ENCODE measurements around the gene CLTB.
"Not testable (repeated sequence)": the region's sequence is repeated elsewhere in the genome, so short reads cannot be mapped to it uniquely, and the experiment has no call there.

CLTB gene

DNA sequence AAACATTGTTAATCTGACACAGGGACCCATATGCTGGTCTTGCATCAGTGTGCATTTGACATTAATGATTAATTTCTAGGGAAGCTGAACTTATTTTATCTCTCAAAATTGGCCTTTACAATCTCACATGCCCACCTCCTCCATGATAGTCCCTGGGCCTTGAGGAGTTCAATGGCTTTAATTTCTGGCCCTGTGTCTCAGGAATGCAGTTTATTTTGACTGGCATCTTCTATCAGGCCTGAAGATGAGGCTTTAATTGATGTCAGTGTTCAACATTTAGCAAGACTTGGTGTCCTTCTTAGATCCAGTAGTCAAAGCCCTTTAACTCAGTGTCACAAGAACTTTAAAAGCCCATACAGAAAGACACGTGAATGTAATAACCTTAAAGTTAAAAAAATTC, 10.5 kb upstream of the CLTB start:
- DNase-seq: no peak

DNA sequence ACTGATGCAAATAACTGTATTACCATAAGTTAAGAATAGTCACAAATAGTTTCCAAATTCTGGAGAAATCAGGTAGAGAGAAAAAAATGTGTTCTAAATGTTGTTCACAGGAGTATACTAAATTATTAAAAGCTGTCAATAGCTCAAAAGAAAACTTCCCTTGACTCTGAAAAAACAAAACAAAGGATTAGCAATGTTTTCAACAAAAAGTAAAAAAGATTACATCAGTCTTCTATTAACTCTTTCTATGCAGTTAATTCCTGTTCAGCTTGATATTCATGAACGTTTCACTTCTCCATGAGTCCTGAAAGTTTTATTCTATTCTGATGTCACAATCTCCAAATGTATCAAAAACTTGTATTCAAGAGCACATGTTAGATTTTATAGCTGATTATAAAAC, 9.5 kb upstream of the CLTB start:
- DNase-seq: no peak

DNA sequence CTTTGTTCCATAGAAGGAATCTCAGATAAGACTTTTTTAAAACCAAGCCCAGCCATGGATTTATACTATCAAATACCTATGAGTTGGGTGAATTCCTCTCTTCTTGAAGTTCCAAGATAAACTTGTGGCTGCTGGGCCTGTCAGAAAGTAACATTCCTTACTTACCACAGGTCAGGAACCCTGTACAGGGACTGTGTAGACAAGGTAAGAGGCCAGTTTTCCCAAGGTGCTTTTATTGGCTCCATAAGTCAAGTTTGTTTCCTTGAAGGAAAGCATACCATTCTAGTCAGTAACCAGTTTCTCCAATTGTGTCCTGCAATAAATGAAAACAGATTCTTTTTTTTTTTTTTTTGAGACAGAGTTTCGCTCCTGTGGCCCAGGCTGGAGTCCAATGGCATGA, 8.8 kb upstream of the CLTB start:
- DNase-seq: no peak

DNA sequence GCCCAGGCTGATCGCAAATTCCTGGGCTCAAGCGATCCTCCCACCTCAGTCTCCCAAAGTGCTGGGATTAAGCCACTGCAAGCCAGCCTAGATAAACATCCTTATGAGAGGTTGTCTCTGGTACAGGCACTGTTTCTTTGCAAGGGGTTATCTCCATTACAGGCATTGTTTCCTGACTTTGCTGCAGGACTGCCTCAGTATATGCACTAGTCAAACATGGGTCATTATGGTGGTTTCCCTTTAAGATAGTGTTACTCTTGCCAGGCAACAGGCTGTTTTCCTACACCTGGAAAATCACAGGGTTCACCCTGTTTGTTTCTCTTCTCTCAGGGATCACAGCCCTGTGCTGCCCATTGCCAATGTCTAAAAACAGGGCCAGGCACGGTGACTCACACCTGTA, 7.8 kb upstream of the CLTB start:
- no peak for DNase-seq

DNA sequence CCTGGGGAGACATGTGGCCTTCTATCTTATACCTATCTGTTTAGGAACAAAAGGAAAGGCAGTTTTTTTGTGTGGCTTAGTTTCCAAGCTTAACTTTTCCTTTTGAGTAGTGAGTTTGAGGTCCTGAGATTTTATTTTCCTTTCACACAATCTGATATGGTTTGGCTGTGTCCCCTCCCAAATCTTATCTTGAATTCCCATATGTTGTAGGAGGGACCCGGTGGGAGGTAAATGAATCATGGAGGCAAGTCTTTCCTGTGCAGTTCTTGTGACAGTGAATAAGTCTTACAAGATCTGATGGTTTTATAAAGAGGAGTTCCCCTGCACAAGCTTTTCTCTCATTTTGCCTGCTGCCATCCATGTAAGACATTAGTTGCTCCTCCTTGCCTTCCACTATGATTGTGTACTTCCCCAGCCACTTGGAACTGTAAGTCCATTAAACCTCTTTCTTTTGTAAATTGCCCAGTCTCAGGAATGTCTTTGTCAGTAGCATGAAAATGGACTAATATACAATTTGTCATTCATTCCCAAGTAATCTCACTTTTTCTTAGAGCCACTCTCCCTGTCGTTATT, 4.7 kb upstream of the CLTB start:
- DNase-seq: no peak

DNA sequence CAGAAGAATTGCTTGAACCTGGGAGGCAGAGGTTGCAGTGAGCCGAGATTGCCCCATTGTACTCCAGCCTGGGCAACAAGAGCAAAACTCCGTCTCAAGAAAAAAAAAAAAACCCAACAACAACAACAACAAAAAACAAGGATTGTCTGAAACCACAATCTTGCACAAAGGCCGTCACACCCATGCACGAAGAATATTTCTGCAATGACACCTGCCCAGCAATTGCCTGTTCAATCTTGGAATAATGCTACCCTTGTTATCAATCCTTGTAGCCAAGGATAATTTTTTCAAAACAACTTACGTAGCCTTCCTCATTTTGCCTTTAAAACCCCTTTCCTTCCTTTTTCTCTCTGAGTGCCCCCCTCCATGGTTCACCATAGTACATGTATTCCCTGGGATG, 3.7 kb upstream of the CLTB start:
- DNase-seq: no peak

DNA sequence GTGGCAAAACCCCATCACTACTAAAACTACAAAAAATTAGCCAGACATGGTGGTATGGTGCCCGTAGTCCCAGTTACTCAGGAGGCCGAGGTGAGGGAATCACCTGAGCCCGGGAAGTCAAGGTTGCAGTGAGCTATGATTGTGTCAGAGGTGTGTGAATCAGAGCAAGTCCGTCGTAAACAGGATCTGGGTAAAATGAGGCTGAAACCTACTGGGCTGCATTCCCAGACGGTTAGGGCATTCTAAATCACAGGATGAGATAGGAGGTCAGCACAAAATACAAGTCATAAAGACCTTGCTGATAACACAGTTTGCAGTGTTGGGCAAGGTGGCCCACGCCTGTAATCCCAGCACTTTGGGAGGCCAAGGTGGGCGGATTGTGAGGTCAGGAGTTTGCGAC, 1.9 kb upstream of the CLTB start:
- DNase-seq: no peak

DNA sequence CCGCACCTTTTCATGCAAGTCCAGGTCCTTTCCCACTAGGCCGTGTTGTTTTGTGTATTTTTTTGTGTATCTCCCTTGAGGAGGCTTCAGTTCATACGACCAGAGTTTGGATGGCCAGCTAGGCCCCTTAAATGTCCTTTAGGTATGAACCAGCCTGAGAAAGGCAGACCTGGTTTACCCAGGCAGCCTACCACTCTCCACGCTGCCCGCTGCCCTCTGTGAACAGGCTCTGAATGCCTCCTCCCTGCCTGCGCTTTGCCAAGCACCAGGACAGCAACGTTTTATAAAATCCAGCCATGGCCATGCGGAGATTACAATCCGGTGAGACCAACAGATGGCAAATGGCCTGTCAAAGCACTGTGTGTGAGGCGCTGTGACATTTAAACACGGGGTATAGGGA, 626 bp upstream of the CLTB start:
- no peak for DNase-seq

DNA sequence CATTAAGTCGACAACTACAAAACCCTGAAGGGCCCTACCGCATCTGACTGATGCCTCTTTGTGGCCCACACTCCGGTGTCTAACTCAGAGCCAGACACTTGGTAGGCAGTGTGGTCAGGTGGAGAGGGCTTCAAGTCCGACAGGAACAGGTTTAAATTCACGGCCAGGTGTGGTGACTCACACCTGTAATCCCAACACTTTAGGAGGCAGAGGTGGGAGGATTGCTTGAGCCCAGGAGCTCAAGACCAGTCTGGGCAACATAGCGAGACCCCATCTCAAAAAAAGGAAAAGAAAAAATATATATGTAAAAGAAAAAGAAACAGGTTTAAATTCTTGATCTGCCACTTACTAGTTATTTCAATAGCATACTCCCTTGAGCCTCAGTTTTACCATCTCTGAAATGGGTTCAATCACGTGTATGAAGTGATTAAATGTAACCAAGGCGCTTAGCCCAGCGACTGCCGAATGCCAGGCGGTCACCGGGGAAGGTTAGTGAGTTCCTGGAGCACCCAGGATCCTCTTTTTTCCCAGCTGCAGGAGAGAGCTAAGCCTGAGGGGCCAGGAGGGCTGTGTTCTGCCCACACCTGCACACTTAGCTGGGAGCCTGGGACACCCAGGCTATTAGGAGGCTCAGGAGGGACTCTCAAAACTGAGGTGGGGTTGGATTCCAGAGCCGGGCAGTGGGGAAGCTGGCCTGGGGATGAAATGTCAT, 943 bp downstream of the CLTB start:
- no peak for DNase-seq

DNA sequence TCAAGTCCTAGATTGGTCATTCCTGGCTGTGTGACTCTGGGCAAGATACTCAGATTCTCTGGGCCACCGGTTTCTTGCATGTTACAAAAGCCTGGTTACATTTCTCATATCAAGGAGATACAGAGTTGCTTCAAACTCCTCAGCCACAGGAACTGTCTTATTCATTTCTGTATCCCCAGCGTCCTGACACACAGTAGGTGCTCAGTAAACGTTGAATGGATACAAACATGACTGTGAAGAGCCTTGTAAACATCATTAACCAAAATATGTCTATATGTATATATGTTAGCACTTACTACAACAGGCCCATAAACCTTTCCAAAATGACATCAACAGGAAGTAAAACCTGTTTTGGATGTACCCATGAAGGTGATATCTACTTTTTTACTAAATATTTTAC, 1.6 kb downstream of the CLTB start:
- DNase-seq: no peak

DNA sequence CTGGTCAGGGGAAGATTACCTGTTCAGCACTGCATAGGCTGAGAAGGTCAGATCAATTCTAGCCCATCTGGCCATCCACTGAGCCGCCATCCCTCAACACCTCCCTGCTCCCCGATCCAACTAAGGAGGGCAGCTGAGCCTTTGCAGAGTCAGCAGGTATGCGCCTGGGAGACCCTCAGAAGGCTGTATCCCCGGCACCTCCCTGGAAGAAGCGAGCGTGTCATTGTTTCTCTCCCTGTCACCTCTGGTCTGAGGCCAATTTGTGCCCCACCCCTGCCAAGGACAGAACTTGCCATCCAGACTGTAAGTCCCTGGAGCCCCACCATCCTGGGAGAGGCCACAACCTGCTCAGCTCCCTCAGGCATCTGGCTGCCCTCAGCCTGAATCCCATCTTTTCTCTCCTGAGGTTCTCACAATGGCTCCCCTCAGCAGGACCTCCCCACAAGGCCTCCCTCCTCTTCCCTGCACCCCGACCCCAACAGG, 2.6 kb downstream of the CLTB start:
- DNase-seq: no peak

DNA sequence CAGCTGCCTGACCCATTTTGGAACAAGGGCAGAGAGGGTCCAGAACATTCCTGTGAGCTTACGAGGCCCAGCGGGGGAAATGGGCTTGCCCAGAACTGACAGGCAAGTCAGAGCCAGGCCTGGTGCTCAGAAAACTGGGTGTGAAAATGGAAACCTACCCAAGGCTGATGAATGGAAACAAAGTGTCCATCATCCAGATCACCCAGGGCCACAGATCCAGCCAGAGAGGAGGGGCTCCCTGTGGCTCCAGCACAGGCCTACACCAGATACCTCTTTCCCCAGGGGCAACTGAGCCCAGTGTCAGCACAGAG, 3.1 kb downstream of the CLTB start:
- no peak for DNase-seq

DNA sequence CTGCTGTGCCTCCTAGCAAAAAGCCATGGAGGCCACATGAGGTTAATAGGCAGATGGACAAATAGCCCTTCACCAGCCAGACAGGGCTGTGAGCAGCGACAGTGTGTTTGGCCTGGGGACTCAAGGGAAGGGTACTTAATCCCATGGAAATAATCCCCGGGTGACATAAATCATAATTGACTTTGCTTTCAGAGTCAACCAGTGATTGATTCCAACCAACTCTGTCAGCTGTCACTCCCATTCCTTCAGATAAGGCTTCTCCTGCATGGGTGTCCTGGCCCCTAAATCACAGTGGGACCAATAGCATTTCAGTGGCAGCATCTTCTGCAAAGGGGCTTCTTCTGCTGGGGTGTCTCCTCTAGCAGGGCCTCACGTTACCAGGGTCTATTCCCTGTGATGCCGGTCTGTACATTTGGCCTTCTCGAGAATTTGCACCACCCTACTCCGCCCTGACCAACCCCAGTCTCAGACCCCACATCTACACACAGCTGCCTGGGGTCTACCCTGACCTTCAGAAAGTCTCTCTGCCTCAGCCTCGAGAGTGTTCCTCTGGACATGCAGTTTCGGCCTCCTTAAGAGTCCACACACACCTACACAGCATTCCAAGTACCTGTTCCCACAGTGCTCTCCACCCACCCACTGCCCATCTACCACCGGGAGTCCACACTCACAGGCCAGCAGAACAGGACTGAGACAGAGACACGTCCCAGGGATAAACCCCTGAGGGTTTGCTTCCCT, 3.7 kb downstream of the CLTB start:
- DNase-seq: no peak

DNA sequence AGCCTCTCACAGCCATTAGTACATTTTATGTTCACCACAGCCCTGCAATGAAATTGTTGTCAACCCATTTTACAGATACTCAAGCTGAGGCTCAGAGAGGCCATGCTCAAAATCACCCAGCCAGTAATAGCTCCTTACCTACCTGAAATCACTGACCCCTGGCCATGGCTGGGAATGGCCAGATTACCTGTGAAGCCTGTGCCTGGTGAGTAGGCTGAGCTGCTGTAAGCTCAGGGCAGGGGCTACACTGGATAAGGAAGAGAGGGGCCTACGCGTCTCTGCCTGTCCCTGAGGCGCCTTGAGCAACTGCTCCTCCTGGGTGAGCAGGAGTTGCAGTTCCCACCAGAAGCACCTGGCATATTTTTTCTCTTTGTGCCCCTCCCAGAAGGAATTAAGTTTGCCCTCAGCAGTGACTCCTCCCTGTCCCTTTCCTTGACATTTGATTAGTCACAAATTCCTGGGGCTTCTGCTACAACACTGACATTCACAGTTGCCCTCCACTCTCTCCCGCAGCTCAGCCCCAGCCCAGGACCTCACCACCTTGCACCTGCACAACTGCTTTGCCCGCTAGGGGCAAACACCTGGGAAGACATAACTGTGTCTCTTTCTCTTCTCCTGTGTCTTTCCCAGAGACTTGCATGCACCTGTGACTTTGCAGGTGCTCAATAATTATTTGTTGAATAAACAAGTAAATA, 5.7 kb downstream of the CLTB start:
- no peak for DNase-seq

DNA sequence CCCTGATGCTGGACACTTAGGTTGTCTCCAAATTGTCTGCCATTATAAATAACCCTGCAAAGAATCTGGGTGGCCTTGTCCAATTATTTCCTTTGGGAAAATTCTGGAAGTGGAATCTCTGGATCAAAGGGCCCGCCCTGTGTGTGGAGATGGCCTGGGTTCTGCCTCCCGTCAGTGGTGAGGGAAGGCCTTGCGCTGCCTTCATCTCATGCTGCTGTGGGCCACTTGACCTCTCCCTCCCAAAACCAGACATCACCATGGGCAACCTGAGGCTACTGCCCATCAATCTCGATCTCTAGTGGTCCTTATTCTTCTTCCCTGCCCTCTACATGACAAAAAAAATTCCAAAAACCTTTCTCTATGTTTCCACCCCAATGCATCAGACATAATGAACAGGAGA, 6.6 kb downstream of the CLTB start:
- DNase-seq: no peak

DNA sequence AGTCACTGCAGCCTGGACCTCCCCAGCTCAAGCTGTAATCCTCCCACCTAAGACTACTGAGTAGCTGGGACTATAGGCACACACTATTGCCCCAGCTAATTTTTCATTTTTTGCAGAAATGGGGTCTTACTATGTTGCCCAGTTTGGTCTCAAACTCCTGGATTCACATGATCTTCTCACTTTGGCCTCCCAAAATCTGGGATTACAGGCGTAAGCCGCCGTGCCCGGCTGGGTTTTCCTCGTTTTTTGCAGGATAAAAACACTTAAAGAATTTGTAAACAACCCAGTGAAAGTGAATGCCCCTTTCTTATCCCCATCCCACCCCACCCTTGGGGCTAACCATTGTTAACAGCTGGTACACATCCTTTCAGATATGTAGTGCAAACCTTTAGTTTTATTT, 7.7 kb downstream of the CLTB start:
- DNase-seq: no peak

DNA sequence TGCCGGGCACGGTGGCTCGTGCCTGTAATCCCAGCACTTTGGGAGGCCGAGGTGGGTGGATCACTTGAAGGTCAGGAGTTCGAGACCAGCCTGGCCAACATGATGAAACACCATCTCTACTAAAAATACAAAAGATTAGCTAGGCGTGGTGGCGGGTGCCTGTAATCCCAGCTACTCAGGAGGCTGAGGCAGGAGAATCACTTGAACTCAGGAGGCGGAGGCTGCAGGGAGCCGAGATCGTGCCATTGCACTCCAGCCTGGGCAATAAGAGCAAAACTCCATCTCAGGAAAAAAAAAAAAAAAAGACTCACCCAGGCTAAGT, 8.1 kb downstream of the CLTB start:
- not testable (repeated sequence) for DNase-seq

DNA sequence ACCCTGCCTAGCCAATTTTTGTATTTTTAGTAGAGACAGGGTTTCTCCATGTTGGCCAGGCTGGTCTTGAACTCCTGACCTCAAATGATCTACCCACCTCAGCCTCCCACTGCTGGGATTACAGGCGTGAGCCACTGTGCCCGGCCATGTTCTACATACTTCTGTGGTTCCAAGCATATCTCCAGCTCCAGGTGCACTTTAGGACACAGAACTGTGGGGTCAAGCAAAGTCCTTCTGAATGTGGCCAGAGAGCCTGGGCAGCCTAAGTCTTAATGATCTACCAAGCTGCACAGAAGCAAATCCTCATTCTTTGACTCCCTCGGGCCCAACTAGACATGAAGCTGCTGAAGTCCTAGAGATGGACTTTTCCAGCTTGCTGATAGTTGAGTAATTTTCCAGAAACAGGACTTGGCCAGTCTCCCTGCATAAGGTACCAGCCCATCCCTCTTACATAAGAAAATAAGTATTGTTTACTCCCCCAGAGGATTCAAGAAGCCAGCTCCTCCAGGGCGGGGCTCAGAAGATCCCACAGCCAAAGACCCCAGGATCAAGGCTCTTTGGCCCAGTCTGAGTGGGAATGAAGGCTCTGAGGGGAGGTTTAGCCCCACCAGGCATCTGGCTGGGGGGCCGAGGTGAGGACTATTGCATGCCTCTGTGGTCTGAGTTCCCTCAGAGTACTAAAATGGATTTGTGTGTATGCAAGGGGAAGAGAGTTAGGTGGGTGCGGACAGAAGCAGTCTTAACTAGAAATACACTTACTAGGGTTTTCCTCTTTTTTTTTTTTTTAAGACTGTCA, 8.7 kb downstream of the CLTB start:
- no peak for DNase-seq

DNA sequence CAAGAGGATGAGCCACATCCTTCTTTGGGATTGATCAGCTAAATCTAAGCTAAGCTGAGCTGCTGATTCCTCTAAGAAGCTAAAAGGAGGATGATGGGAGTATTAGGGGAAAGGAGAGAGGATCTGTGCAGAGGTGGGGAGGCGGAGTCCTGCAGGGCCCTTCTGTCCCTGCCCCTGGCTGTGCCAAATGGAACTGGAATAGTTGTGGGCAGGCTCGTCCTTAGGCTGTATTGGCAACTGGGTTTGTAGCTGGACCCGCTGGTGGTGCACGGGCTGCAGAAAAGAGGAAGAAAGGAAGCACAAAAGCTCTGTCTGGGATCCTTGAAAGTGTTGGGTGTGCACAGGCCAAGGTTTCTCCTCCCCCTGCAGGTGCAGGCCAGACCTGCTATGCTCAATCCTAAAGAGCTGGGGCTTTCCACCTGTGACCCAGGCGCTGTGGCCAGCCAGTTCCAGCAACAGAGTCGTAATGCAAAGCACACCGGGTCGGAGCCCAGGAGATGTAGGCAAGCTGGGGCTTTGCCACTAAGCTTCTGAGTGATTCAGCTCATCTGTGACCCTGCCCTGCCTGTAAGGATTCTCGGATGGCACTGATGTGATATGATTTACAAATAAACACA, 9.8 kb downstream of the CLTB start:
- no peak for DNase-seq

DNA sequence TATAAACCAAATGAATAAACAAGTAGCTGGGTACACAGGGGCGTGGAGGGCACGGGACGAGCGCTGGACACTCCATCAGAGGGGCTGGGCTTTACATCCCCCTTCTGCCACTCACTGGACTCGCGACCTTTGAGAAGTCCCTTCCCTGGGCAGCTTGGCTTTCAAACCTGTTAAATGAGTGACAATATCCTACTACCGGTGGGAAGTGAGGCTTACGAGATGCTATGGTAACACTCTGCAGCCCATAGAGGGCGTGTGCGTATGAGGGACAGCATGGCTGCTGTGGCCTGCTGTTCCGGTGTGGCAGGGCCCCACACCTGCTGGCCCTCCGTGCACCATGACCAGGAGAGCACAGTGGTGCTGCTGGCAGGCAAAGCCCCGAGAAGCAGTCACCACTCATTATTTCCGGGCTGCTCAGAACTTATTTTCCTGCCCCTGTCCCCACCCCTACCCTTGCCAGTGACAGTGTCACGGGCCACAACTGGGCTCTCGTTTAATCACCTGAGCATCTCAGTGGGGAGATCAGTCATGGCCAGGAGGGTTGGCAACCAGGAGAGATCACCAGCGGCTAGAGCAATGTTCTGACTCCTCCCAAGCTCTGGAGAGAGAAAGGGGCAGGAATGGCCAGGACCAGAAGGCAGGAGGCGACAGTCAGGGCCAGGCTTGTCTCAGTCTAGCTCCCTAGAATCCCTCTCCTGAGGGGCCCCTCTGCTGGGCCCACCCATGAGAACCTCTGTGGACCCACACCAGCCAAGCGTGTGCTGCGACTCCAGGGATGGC, 10.5 kb downstream of the CLTB start:
- no peak for DNase-seq

DNA sequence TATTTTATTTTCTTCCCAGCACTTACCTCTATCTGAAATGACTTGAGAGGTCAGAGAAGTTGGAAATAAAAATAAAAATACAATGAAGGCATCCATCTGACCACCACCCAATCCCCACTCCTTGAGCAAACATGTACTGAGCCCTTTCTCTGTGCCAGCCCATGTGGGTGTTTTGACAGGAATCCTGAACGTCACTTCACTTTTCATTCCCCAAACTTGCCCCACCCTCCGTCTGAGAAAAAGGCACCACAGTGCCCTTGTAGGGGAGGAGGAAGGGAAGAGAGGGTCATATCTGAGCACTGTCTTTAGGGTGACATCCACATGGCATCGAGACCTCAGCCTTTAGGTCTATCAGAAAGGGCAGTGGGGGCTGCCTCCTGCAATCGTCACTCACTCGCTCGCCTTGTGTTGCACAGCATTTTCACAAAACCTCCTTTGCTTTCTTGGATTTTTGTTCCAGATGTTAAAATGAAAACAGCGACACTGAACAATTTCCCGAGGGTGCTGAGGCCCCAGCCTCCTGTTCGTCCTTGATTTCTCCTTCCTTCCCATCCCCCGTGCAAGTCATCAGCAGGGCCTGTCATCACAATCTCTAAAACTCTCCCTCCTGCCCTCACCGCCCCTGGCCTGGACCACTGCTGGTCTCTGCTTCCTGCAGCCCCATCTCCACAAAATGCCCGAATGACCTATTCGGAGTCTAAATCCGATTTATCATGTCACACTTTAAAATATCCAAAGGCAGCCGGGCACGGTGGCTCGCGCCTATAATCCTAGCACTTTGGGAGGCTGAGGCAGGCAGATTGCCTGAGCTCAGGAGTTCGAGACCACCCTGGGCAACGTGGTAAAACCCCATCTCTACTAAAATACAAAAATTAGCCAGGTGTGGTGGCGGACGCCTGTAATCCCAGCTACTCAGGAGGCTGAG, 14.8 kb downstream of the CLTB start:
- no peak for DNase-seq
